ENCODE data around the gene SIN3A.
"Not testable (repeated sequence)": the region's sequence is repeated elsewhere in the genome, so short reads cannot be mapped to it uniquely, and the experiment has no call there.

SIN3A gene

GRCh38 chr15:75451674-75452363 is at the start of gene SIN3A:
TSS of gene SIN3A (minus strand) at chr15:75451690. CDS start at chr15:75430375, 21,315 bp downstream.
- peak; percentile 99 for DNase-seq

GRCh38 chr15:75493732-75494131 is 42.2 kb upstream of the SIN3A start:
- no peak for DNase-seq

GRCh38 chr15:75483961-75484360 is 32.5 kb upstream of the SIN3A start:
- DNase-seq = no peak

- DNase-seq = not testable (repeated sequence)
Measured at GRCh38 chr15:75483556-75483955, 32.1 kb upstream of the SIN3A start.

- DNase-seq = no peak
Measured at GRCh38 chr15:75483106-75483505, 31.6 kb upstream of the SIN3A start.

- not testable (repeated sequence) for DNase-seq
Measured at GRCh38 chr15:75480463-75480862, 29.0 kb upstream of the SIN3A start.

- no peak for DNase-seq
Measured at GRCh38 chr15:75479670-75480069, 28.2 kb upstream of the SIN3A start.

GRCh38 chr15:75477094-75477493 is 25.6 kb upstream of the SIN3A start:
- DNase-seq = not testable (repeated sequence)

- no peak for DNase-seq
Measured at GRCh38 chr15:75468913-75469598, 17.6 kb upstream of the SIN3A start.

GRCh38 chr15:75460646-75461045 is 9.2 kb upstream of the SIN3A start:
- no peak for DNase-seq

- no peak for DNase-seq
Measured at GRCh38 chr15:75459581-75459980, 8.1 kb upstream of the SIN3A start.

- DNase-seq = no peak
Measured at GRCh38 chr15:75456710-75457109, 5.2 kb upstream of the SIN3A start.

GRCh38 chr15:75455982-75456531 is 4.6 kb upstream of the SIN3A start:
- peak; percentile 16 for DNase-seq

GRCh38 chr15:75455424-75455981 is 4.0 kb upstream of the SIN3A start:
- peak; percentile 51 for DNase-seq

GRCh38 chr15:75454471-75455378 is 3.2 kb upstream of the SIN3A start:
- DNase-seq = peak; percentile 13

GRCh38 chr15:75453703-75454470 is 2.4 kb upstream of the SIN3A start:
- DNase-seq = peak; percentile 96

GRCh38 chr15:75452865-75453702 is 1.6 kb upstream of the SIN3A start:
- peak; percentile 39 for DNase-seq

GRCh38 chr15:75452364-75452864 is 924 bp upstream of the SIN3A start:
- DNase-seq = peak; percentile 68

- DNase-seq = no peak
Measured at GRCh38 chr15:75451202-75451673, 252 bp downstream of the SIN3A start.
